Embryonic facial prominence (tissue), 1 donor: Measurements from ENCODE around the gene BEST4.
"Not testable (repeated sequence)": the region's sequence is repeated elsewhere in the genome, so short reads cannot be mapped to it uniquely, and the experiment has no call there.

ENCODE experiments used
- DNase-seq: peaks from one replicate; pipeline ENCODE4 v3.0.0-alpha.2; 2016; ENCODE audit errors: extremely low spot score

Gene BEST4

DNA sequence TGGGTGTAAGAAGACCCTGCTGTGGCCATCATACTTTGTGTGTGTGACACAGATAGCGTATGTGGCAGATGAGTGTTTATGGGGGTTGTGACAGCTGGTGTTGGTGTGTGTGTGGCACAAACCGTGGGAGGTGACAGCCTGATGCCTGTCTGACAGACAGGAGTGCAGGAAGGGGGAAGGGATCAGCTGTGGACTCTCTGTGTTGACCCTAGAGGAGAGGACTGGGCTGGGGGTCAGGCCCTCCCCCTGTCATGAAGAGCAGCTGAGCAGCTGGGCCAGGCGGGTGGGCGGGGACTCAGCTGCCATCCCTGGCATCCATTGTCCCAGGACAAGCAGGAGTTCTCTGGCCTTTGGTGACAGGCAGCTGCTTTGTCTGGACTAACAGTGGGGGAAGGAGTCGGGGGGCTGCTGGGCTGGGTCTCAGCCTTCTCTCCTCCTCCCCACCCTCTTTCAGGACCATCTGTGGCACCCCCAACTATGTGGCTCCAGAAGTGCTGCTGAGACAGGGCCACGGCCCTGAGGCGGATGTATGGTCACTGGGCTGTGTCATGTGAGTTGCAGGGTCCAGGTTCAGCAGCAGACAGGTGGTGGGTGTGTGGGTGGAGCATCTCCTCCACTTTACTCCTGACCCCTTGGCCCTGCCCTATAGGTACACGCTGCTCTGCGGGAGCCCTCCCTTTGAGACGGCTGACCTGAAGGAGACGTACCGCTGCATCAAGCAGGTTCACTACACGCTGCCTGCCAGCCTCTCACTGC, 14.5 kb upstream of the BEST4 start:
- DNase-seq, result no peak

DNA sequence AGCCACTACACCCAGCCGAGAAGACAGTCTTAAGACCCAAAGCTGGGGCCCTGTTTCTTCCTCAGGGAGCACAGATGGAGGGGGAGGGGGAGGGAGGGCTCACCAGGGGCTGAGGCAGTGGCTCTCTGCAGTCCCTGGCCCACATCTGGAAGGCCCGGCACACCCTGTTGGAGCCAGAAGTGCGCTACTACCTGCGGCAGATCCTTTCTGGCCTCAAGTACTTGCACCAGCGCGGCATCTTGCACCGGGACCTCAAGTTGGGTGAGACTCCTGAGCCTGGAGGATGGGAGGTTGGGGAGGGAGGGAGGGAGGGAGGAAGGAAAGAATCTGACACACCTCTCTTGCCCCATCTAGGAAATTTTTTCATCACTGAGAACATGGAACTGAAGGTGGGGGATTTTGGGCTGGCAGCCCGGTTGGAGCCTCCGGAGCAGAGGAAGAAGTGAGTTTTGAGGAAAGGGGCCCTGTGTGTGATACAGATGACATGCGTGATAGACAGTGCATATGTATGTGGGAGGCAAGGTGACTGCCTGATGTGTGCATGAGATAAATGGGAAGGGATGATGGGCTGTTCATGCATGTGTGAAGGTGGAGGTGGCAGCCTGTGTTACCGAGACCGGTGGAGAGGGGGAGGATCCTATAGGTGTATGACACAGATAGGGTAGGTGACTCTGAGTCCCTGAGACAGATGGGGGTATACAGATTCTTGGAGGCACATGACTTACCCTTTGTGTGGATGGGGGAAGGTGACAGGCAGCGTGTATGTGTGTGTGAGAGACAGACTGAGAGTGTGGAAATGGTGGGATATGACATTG, 13.7 kb upstream of the BEST4 start:
- no peak for DNase-seq

DNA sequence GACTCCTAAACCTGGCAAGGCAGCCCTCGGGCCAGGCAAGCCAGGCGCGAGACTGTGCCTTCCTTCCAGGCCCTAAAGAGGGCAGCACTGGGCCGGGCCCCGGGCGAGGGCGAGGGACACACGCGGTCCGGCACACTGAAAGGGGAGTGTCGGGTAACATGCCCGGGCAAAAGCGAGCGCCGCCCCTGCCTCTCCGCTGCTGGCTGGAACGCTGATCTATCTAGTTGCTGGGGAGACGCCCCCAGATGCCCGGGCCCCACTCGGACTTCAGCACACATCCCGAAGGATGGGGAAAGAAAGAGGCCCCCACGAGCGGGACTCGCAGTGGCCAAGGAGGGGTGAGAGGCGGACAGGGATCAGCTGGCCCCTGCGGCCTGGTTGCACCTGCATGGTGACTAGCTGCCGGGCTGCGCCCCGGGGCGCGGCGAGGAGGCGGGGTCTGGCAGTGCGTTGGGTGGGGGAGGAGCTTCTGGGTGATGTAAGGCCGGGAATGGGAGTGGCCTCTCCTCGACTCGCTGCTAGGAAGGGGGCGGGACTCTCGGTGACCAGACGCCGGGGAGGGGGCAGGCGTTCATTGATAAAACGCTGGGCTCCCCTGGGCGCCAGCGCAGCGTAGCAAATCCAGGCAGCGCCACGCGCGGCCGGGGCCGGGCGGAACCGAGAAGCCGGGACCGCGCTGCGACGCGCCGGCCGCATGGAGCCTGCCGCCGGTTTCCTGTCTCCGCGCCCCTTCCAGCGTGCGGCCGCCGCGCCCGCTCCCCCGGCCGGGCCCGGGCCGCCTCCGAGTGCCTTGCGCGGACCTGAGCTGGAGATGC, 12.0 kb upstream of the BEST4 start, which contains the start of gene PLK3:
Gene PLK3, plus strand, starts transcription at position 608 of the 815 bp plus-strand sequence. Its CDS starts 87 bp downstream, at position 695.
- DNase-seq, result peak; percentile 97

DNA sequence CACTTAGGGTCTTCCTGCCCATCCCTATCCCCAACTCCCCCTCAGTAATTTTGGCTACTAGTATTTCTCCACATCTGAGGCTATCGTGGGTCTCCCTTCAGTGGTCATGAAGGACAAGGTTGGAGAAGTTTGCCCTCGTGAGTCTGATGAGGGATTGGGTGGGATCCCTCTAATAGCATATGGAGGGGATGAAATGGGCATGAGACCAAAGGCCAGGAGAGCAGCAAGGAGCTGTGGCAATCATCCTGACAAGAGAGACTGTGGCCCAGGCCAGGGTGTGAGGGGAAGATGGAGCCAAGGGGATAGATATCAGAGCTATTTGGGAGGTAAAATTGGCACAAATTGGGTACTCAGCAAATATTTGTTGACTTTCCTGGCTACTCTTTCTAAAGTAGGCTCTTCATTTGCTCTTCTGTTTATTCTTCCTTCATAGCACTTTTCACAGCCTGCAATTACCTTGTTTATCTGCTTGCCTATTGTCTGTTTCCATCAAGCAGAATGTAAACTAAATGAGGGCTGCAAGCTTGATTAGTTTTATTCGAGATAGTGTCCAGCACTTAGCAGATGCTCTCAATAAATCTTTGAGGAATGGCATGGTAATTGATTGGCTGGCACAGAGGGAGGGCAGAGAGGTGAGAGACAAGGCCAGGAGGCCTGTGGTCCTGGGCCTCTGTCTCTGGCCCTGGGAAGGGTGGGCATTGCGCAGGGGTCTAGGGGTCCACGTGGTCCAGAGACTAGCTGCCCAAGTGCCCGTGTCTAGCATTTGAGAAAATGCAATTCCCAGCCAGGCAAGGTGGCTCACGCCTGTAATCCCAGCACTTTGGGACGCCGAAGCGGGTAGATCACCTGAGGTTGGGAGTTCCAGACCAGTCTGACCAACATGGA, 10.8 kb upstream of the BEST4 start:
- no peak for DNase-seq

DNA sequence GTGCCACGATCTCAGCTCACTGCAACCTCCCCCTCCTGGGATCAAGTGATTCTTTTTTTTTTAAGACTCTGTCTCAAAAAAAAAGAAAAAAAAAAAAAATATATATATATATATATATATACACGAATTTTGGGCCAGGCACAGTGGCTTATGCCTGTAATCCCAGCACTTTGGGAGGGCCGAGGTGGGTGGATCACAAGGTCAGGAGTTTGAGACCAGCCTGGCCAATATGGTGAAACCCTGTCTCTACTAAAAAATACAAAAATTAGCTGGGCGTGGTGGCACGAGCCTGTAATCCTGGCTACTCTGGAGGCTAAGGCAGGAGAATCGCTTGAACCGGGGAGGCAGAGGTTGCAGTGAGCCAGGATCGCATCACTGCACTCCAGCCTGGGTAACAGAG, 9.9 kb upstream of the BEST4 start:
- DNase-seq, result not testable (repeated sequence)

DNA sequence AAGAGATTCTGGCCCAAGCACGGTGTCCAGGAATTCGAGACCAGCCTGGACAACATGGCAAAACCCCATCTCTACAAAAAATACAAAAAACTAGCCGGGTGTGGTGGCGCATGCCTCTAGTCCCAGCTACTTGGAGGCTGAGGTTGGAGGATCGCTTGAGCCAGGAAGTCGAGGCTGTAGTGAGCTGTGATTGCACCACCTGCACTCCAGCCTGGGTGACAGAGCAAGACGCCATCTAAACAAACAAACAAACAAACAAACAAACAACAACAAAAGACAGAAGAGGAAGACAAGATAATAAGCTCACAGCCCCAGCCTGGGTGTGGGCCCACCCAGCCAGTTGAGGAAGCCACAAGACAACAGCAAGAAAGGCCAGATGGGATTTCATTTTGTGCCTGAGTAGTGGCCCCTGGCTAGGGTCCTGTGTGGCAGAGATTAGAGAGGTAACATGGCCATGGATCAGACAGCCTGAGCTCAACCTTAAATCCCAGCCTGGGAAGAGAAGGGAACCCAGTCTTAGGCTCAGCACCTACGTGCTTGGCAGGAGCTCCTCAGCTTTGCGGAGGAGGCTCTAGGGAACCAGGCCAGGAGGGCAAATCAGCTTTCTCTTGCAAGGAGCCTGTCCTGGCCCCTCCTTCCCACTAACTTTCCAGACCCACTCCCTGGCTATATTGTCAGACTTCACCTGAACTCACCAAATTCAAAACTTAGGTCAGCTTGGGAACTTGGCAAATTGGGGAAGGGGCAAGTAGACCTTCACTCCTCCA, 4.9 kb upstream of the BEST4 start:
- DNase-seq, result no peak

DNA sequence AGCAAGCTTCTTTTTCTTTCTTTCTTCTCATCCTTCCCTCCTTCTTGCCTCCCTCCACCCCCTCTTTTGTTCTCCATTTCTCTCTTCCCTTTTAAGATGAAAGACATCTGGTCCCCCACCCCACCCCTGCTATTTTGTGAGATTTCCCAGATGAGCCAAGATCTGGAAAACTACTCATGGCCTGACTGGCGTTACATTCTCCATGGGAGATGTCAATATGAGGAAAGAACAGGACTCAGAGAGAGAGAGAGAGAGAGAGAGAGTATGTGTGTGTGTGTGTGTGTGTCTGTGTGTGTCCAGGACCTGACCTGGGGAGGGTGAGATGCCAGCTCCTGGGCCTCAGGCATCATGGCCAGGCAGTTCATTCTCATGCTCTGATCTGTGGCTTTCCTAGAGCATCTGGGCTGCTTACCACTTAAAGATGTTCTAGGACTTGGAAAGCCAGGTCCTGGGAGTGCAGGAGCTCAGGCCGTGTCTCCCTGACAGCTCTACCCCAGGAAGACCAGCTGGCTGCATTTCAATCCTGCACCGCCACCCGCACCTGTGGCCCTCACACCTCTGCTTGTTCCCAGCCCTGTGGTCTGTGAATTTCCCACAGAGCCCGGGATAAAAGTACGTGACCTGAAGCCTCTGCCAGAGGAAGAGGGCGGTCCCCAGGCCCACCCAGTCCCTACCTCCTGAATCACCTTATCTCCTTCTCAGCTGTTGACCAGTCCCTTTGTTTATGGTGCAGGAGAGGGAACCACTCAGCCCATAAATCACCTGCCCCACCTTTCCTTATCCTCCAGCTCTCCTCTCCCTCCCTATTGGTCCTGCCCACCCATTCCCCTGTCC, 3.2 kb upstream of the BEST4 start:
- no peak for DNase-seq

DNA sequence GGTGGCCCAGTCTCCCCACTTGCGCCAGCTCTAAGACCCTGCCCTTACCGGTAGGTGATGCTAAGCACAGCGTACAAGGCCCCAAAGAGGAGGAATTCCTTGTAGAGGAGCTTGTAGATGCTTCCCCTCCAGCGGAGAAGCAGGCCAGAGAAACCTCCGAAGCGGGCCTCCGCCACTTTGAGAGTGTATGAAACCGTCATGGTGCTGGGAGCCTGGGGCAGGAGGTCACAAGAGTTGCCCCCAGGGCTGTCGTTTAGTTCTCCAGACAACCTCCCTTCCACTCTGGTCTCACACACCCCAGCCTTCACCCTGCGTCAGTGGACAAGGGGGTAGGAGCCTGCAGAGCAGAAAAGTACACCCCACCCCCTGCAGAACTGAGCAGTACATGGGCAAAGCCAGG, 464 bp downstream of the BEST4 start:
- no peak for DNase-seq

DNA sequence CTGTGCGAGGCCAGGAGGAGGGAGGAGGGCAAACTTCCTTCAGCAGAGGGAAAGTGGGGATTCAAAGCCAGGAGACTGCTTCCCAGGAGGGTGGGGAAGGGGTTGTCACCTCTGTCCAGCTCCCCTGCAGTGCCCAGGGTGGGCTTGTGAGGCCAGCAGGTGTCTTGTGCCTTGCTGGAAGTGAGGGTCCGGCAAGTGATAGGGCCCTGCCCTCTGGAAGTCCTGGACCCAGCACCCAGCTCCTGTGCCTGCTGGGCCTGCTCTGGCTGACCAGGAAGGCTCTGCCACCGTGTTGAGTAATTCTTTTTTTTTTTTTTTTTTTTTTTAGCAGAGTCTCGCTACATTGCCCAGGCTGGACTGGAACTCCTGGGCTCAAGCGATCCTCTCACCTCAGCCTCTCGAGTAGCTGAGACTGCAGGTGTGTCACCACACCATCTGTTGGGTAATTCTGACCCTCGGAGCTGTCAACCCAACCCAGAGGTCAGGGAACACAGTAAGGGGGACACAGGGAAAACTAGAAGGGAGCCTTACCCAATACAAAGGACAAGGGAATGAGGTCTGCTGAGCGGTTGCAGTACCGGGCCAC, 1.0 kb downstream of the BEST4 start:
- DNase-seq, result no peak

DNA sequence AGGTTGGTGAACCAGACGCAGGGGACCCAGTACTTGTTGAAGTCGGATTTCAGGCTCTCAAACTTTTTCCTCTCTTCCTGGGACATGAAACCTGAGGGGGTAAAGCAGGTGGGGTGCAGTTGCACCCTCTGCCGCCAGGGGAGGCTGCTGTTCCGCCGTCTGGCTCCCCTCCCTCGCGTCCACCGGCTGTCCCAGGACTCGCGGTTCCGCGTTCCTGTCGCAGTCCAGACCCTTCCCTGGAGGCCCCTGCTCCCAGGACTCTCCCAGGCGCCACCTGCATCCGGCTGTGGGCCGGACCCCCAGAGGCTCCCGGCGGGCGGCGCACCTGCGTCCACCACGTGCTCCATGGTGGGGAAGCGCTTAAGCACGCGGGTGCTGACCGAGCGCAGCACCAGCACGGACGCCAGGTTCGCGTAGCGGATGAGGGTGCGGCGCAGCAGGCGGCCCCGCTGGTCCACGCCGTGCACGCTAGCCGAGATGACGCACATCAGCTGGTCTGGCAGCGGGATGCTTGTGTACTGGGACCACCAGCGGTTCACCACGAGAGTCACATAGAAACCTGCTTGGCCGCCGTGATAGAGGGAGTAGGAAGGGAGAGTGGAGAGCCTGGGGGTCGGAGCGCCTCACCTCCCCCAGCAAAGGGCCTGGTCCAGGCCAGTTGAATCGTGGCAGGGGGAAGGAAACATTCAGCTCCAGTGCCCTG, 1.7 kb downstream of the BEST4 start:
- DNase-seq, result no peak

DNA sequence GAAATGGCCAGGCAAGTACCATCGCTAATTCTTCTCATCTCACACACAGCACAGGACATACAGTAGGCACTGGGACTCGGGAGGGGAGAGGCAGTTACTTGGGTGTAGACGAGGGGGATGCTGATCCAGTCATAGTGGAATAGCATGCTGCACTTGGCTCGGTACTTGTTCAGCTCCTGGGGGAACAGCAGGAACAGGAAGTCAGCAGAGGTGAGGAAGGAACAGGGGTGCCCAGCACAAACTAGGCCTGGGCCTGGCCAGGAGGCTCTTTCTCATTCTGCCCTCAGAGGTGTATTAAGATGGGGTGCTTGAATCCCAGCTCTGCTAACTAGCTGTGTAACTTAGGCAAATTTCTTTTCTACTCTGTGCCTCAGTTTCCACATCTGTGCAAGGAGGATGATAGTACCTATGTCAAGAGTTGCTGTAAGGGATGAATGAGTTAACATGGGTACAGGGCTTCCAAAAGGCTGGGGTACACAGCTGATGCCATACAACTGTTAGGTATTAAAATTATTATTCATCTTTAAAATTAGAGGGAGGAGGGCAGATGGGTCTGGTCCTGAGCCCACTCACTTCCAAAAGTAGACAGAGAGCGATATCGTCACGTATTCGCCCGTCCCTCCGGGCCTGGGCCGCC, 2.4 kb downstream of the BEST4 start:
- no peak for DNase-seq

DNA sequence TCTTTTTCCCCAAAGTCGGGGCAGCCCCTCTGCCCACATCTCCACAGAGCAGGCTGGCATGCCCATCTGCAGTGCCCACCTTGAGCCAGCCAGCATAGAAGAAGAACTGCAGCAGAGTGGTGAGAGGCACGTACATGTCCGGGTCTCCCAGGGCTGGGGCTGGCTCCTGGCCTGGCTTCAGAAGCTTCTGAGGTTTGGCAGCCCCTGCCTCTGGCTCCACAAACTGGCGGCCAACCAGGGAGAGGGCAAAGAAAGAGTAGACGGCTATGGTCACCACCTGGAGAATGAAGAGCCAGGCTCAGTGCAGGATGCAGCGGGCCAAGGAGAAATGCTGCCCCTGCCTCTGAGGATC, 3.0 kb downstream of the BEST4 start:
- DNase-seq, result no peak

DNA sequence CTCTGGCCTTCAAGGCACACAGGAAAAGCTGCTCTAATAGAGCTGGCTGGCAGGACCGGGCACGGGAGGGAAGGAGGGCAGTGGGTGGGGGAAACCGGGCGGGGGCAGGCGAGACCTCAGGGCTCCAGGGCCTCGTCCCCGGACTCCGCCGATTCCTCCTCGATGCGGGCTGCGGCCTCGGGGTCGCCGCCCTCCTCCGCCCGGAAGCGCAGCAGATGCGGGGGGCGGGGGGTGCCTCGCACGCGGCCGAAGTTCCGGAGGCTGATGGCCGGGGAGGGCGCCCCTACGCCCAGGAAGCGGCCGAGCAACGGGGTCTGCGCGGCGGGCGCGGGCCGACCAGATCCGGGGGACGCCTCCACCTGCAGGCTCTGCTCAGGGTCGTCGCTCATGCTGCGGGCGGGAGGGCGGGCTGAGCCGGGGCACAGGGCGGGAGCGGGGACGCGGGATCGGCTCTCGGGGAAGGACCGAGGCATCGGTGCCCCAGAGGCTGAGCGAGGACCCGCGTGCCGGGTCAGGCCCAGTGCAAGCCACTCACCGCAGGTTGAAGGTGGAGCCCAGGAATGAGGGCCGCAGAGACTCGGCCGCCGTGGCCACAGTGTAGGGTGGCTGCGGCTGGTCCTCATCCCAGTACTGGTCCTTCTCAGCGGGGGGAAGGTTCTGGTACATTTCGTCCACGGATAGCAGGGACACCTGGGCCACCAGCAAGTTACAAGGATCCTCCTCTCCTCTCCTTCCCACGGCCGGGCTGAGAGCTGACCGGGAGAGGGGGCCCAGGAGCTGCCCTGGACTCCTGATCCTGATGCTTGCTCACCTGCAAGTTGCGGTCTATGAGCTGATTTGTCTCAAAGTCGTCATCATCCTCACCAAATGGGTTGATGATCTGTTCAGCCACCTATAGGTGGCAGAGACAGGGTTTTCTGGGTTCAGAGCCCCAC, 3.6 kb downstream of the BEST4 start:
- DNase-seq, result no peak

DNA sequence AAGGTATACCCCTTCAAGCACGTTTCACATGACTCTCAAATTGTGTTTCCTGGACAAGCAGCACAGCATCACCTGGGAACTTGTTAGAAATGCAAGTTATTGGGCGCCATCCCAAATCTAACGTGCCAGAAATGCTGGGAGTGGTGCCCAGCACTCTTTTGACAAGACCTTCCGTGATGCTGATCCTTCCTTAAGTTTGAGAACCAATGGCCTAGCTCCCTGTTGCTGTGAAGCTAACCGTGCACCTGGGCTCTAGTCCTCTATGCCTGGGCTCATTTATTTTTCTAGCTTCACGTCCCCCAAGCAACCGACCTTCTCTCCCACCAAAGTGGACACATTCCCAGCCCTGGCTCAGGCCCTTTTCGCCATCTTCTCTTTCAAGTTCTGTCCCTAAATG, 4.3 kb downstream of the BEST4 start:
- no peak for DNase-seq

DNA sequence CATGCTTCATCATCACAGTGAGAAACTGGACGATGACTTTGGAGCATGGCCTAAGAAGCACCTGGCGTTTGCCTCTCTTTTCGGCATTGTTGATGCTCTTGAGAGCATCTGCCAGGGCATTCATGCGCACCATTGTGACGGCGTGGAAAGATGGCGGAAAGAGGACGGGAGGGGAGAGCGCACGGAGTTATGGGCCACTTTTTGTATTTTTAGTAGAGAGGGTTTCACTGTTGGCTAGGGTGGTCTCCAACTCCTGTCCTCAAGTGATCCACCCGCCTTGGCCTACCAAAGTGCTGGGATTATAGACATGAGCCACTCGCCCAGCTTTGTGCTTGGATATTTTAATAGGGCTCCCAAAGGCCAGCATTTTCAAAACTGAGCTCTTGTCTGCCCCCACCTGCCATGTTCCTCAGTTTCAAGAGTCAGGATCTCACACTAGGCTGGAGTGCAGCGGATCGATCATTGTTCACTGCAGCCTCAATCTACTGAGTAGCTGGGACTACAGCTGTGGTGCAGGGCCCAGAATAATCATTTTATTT, 7.3 kb downstream of the BEST4 start:
- no peak for DNase-seq

DNA sequence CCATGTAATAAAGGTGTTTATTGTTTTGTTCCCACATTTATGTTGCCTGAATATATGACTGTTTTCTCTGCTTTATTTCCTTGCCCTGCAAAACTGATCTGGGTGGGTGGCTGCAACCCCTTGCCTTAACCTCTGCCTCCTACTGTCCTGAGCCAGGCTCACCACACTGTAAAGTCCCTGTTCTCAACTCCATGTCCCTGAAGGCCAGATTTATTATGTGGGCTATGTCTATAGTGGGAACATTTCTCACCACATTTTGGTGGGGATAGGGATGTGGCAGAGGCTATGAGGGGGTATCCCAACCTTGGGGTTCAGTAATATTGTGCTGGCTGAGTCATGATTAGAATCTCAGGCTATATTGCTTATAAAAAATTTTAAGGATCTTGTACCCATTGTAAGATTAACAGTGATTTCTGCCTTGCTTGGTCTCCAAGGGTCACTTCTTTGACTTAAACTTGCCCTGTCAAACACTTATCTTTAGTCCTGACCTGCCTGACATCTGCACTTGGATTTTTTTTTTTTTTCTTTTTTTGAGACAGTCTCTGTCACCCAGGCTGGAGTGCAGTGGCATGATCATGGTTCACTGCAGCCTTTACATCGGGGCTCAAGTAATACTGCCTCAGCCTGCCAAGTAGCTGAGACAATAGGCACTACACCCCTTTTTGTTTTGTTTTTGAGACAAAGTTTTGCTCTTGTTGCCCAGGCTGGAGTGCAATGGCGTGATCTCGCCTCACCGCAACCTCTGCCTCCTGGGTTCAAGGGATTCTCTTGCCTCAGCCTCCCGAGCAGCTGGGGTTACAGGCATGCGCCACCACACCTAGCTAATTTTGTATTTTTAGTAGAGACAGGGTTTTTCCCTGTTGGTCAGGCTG, 9.0 kb downstream of the BEST4 start:
- DNase-seq, result no peak
